MM.1S (cell line): Measurements from ENCODE around the gene EYA2.
"Not testable (repeated sequence)": the region's sequence is repeated elsewhere in the genome, so short reads cannot be mapped to it uniquely, and the experiment has no call there.

Experiments
- DNase-seq: peaks from one replicate; pipeline ENCODE4 v3.0.0-alpha.2; 2015
- H2AFZ ChIP-seq: fragments of 300-600 bp; sonication (generic); 2 replicates; pipeline ENCODE4 v1.6.0; 2016; ENCODE audit warnings: antibody characterized with exemption, low read length
- H3F3A ChIP-seq: fragments of 300-600 bp; sonication (generic); 2 replicates; pipeline ENCODE4 v1.6.1; 2016; ENCODE audit warnings: mild to moderate bottlenecking, antibody characterized with exemption, low read length, moderate library complexity, mixed read lengths; ENCODE audit not compliant: insufficient read depth
- H3K27ac ChIP-seq: fragments of 300-600 bp; sonication (generic); 2 replicates; pipeline ENCODE4 v1.5.1; 2016; ENCODE audit warnings: mild to moderate bottlenecking, low read length
- H3K27me3 ChIP-seq: fragments of 300-600 bp; sonication (generic); replicated peaks from 2 replicates; pipeline ENCODE4 v1.6.0; 2016; ENCODE audit warnings: low read length; ENCODE audit not compliant: insufficient read depth
- H3K36me3 ChIP-seq: fragments of 300-600 bp; sonication (generic); replicated peaks from 2 replicates; pipeline ENCODE4 v1.6.1; 2016; ENCODE audit warnings: mild to moderate bottlenecking, low read length, mixed read lengths; ENCODE audit not compliant: insufficient read depth
- H3K4me1 ChIP-seq: fragments of 300-600 bp; sonication (generic); 2 replicates; pipeline ENCODE4 v1.6.1; 2016; ENCODE audit warnings: low read length, mixed read lengths
- H3K4me2 ChIP-seq: fragments of 300-600 bp; sonication (generic); 2 replicates; pipeline ENCODE4 v1.6.0; 2016; ENCODE audit warnings: low read depth, low read length
- H3K4me3 ChIP-seq: fragments of 300-600 bp; sonication (generic); 2 replicates; pipeline ENCODE4 v1.5.1; 2016; ENCODE audit warnings: low read length, mixed read lengths
- H3K79me2 ChIP-seq: fragments of 300-600 bp; sonication (generic); 2 replicates; pipeline ENCODE4 v1.6.1; 2016; ENCODE audit warnings: mixed run types, low read length, mixed read lengths
- H3K9ac ChIP-seq: fragments of 300-600 bp; sonication (generic); 2 replicates; pipeline ENCODE4 v1.6.1; 2016; ENCODE audit warnings: low read length, mixed read lengths
- H3K9me2 ChIP-seq: fragments of 300-600 bp; sonication (generic); replicated peaks from 2 replicates; pipeline ENCODE4 v1.6.1; 2016; ENCODE audit warnings: mild to moderate bottlenecking, low read length, mixed read lengths; ENCODE audit not compliant: insufficient read depth
- H3K9me3 ChIP-seq: fragments of 300-600 bp; sonication (generic); replicated peaks from 2 replicates; pipeline ENCODE4 v1.6.1; 2016; ENCODE audit warnings: mild to moderate bottlenecking, low read length, mixed read lengths; ENCODE audit not compliant: insufficient read depth
- H4K20me1 ChIP-seq: fragments of 300-600 bp; sonication (generic); 2 replicates; pipeline ENCODE4 v1.6.1; 2016; ENCODE audit warnings: mild to moderate bottlenecking, low read length, moderate library complexity, mixed read lengths; ENCODE audit not compliant: insufficient read depth
- EZH2 ChIP-seq: fragments of 300-600 bp; sonication (generic); optimal IDR thresholded peaks from 2 replicates; pipeline ENCODE3; 2017; ENCODE audit warnings: low read depth, mild to moderate bottlenecking, antibody characterized with exemption, low read length, mixed read lengths
- EZH2phosphoT487 ChIP-seq: fragments of 300-600 bp; sonication (generic); IDR thresholded peaks from 2 replicates; pipeline ENCODE4 v1.6.1; 2018; ENCODE audit warnings: antibody characterized with exemption, low read length
- TF ChIP-seq, protein P1 (sequence below): fragments of 300-600 bp; sonication (generic); IDR thresholded peaks from 2 replicates; pipeline ENCODE4 v1.5.1; 2016; ENCODE audit warnings: antibody characterized with exemption, low read length, mixed read lengths

Gene EYA2

DNA sequence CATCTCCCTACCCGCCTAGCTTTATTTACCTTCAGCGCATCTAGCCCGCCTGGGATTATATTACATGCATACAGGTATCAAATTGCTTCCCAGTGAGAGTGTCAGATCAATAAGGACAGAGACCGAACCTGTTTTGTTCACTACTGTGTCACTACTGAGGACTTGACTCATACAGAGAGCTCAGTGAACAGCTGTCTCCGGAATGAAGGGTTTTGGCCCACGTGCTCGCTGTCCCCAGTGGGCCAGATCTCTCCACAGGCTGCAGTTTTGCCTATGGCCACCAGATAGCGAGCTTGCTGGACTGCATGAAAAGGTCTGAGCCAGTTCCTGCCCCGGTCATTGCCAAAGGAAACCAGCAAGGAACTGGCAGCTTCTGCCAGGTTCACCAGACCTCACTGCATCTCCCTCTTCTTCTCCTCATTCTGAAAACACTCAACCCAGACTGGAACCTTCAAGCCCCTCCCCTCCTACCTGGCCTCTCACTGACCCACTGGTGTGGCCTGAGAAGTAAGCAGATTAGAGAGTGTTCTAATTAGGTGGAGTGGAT lies 311.0 kb downstream of the EYA2 start:
- Histone ChIP-seq H3K79me2 (no peaks in the 10 kb centered on the region), H3K4me1 (no peaks in the 10 kb centered on the region; the same call in 1 of the 2 replicates), H3K9me3 (no peaks in the 10 kb centered on the region), H3K4me2 (no peak overlapping the region), H3K9ac (no peak overlapping the region), H3K27ac (no peak overlapping the region), H3K36me3 (peaks cover 7% of the 10 kb centered on the region; the same call in 1 of the 2 replicates), H4K20me1 (no peaks in the 10 kb centered on the region), H3K9me2 (no peaks in the 10 kb centered on the region), H3K4me3 (no peak overlapping the region), H2AFZ (no peak overlapping the region), H3F3A (no peaks in the 10 kb centered on the region), H3K27me3 (no peaks in the 10 kb centered on the region)
- DNase-seq: peak; percentile 60
- TF ChIP-seq EZH2: no peak
- TF ChIP-seq, protein P1, sequence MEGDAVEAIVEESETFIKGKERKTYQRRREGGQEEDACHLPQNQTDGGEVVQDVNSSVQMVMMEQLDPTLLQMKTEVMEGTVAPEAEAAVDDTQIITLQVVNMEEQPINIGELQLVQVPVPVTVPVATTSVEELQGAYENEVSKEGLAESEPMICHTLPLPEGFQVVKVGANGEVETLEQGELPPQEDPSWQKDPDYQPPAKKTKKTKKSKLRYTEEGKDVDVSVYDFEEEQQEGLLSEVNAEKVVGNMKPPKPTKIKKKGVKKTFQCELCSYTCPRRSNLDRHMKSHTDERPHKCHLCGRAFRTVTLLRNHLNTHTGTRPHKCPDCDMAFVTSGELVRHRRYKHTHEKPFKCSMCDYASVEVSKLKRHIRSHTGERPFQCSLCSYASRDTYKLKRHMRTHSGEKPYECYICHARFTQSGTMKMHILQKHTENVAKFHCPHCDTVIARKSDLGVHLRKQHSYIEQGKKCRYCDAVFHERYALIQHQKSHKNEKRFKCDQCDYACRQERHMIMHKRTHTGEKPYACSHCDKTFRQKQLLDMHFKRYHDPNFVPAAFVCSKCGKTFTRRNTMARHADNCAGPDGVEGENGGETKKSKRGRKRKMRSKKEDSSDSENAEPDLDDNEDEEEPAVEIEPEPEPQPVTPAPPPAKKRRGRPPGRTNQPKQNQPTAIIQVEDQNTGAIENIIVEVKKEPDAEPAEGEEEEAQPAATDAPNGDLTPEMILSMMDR: peak; percentile 84
- TF ChIP-seq EZH2phosphoT487: no peak

DNA sequence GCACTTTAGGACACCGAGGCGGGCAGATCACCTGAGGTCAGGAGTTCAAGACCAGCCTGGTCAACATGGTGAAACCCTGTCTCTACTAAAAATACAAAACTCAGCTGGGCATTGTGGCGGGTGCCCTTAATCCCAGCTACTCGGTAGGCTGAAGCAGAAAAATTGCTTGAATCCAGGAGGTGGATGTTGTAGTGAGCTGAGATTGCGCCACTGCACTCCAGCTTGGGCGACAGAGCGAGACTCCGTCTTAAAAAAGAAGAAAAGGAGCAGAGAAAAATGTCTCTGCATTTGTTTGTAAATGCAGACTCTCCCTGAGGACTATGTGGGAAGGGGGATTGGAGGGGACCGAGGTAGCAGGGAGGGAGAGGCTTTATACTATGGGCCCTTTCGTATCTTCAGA lies 311.9 kb downstream of the EYA2 start:
- H3K4me1 ChIP-seq, H3K4me2 ChIP-seq, H4K20me1 ChIP-seq: not testable (repeated sequence)

DNA sequence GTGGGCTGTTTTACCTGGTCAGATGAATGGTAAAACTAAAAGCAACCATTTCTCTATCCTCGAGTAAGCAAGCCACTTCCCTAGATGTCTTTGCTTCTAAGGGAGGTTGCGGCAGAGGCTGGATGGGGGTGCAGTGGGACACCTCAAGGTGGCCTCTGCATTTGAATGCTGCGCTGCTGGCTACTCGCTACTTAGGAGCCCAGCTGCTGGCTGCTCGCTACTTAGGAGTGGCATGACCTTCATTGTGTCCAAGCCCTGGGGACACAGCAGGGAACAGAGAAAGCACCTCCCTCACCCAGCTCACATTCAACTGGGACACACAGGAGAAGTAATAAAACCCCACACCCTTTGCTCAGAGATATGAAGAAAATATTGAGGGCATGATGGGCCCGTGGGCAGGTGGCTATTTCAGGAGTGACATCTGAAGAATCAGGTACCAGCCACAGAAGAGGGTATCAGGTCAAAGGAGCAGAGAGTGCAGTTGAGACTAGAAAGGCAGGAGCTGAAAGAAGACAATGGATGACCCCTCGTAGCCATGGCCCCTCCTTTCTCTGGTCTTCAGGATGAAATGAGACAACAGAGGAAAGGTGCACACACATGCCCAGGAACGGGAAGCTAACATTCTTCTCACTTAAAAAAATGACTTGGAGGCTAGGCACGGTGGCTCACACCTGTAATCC lies 312.5 kb downstream of the EYA2 start:
- Histone ChIP-seq H3K4me2 (no peak overlapping the region), H3K27me3 (no peaks in the 10 kb centered on the region), H3K9ac (no peak overlapping the region), H3K79me2 (peaks cover 7% of the 10 kb centered on the region; the same call in 1 of the 2 replicates), H3F3A (no peaks in the 10 kb centered on the region), H3K36me3 (peaks cover 10% of the 10 kb centered on the region), H3K4me3 (no peak overlapping the region), H4K20me1 (no peaks in the 10 kb centered on the region), H3K9me3 (no peaks in the 10 kb centered on the region), H3K9me2 (no peaks in the 10 kb centered on the region), H2AFZ (no peak overlapping the region), H3K4me1 (no peaks in the 10 kb centered on the region), H3K27ac (no peak overlapping the region)
- DNase-seq: no peak
- TF ChIP-seq, protein P1: no peak
- no peak for TF ChIP-seq EZH2phosphoT487
- no peak for TF ChIP-seq EZH2

More for the DNA sequence above, 311.9 kb downstream of the EYA2 start:
- H3K4me3 ChIP-seq, H3K79me2 ChIP-seq, H3K9me2 ChIP-seq, H2AFZ ChIP-seq, H3K9me3 ChIP-seq, H3K9ac ChIP-seq, H3K27me3 ChIP-seq, H3K36me3 ChIP-seq, H3K27ac ChIP-seq, H3F3A ChIP-seq, DNase-seq: not testable (repeated sequence)

GRCh38 chr20:47208534-47209174 lies 314.0 kb downstream of the EYA2 start:
- peaks cover 22% of the 10 kb centered on the region for H3K36me3 ChIP-seq
- DNase-seq: no peak
- H3K9me2 ChIP-seq: no peaks in the 10 kb centered on the region
- no peaks in the 10 kb centered on the region for H3K27me3 ChIP-seq
- H3K79me2 ChIP-seq: peaks cover 15% of the 10 kb centered on the region; the same call in 1 of the 2 replicates
- H3K27ac ChIP-seq: no peak overlapping the region
- no peaks in the 10 kb centered on the region for H3K9me3 ChIP-seq
- H3K9ac ChIP-seq: no peak overlapping the region
- no peak overlapping the region for H3K4me3 ChIP-seq
- no peaks in the 10 kb centered on the region for H3K4me1 ChIP-seq
- no peaks in the 10 kb centered on the region for H3F3A ChIP-seq
- H2AFZ ChIP-seq: no peak overlapping the region
- no peak overlapping the region for H3K4me2 ChIP-seq
- H4K20me1 ChIP-seq: no peaks in the 10 kb centered on the region
- TF ChIP-seq, protein P1: no peak
- TF ChIP-seq EZH2phosphoT487 (no peak), EZH2 (no peak)
